ENCODE measurements around the gene ATP6V1D.

The ATP6V1D gene

DNA sequence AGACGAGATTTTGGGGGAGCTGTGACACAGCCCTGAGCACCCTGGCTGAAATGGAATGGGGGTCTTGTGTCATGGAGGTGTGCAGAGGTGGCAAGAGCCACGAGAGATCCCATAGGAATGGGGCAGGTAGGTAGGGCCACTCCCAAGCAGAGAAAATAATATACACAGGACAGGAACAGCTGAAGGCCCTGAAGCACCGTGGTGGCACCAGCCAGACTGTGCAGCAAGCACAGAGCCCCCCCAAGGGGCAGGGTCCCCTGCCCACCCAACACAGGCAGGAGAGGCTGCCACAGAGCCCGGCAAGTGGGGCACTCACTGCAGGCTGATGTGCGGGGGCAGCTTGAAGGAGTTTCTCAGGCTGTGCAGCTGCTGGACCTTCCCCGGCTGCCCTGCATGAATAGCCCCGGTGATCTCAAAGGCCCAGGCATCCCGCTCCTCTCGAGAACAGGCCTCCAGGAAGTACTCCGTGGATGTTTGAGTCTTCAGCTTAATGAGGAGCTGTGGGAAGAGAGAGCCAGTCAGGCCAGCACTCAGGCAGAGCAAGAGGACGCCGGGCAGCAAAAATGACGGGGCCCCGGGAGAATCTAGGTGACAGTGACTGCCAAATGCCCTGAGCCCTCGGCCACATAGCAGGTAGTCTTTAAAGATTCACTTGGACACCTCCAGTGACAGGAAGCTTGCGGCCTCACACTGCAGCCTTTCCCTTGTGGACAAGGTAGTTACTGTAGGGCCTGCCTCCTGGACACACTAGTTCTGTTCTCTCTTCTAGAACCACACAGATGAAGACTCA lies 35.7 kb upstream of the ATP6V1D start:
- H3K4me3 ChIP-seq (ENCODE audit: low read length) = no peak overlapping the region
- no peak for DNase-seq (ENCODE audit: low read depth)
- TF ChIP-seq, protein P1, sequence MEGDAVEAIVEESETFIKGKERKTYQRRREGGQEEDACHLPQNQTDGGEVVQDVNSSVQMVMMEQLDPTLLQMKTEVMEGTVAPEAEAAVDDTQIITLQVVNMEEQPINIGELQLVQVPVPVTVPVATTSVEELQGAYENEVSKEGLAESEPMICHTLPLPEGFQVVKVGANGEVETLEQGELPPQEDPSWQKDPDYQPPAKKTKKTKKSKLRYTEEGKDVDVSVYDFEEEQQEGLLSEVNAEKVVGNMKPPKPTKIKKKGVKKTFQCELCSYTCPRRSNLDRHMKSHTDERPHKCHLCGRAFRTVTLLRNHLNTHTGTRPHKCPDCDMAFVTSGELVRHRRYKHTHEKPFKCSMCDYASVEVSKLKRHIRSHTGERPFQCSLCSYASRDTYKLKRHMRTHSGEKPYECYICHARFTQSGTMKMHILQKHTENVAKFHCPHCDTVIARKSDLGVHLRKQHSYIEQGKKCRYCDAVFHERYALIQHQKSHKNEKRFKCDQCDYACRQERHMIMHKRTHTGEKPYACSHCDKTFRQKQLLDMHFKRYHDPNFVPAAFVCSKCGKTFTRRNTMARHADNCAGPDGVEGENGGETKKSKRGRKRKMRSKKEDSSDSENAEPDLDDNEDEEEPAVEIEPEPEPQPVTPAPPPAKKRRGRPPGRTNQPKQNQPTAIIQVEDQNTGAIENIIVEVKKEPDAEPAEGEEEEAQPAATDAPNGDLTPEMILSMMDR (conservative IDR thresholded peaks at IDR 0.05; ENCODE audit: low read length) = no peak

DNA sequence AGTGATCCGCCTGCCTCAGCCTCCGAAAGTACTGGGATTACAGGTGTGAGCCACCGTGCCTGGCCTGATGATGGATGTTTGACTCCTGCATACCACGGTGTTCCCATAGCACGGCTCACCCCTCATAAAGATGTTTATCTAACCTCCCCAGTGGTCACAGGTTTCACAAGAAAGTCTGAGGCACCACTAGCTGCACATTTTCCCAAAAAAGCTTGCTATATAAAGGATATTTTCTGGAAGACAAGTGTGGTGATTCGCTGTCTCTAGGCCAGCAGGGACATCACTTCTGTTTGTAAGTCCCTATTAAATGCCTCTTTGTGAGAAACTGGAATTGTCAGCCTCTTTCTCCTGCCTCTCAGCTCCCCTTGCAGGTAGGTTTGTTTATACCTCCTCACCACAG lies 34.1 kb upstream of the ATP6V1D start:
- DNase-seq (ENCODE audit: low read depth) = no peak
- TF ChIP-seq, protein P1 (conservative IDR thresholded peaks at IDR 0.05; ENCODE audit: low read length) = no peak
- H3K4me3 ChIP-seq (ENCODE audit: low read length) = no peak overlapping the region

DNA sequence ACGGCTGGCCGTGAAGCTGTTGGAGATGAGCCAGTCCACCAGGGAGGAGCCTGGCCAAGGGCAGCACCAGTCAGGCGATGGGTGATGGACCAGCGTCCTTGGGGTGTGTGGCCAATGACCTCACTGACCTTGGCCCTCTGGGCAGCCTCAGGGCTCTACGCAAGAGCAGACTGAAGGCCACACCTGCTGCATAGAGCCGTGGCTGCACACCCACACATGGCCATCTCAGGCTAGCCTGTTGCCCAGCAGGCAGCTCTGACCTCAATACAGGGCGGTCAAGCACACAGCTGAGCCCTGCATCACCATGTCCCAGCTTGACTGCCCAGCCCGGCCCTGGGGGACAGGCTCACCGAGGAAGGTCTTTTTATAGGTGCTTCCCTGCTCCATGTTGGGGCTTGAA lies 33.2 kb upstream of the ATP6V1D start:
- TF ChIP-seq, protein P1 (conservative IDR thresholded peaks at IDR 0.05; ENCODE audit: low read length) = no peak
- DNase-seq (ENCODE audit: low read depth) = no peak

DNA sequence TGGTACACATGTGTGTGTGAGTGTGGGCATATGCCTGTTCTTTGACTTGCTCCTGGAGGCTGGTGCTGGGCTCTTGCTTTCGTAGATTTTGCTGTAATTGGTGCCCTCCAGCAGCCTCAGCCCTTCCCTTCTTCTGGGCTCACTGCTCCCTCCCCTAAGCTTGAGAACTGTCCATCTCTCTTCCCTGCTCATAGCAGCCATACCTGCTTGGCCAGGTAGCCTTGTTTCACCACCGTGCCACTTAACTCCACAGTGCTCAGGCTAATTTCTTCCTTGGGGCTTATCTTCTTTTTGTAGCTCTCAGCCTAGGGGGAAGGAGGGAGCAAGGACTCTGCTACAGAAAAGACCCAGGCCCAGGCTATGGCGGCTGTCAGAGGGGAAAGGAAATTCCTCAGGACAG lies 32.5 kb upstream of the ATP6V1D start:
- no peak overlapping the region for H3K4me3 ChIP-seq (ENCODE audit: low read length)
- no peak for DNase-seq (ENCODE audit: low read depth)
- TF ChIP-seq, protein P1 (conservative IDR thresholded peaks at IDR 0.05; ENCODE audit: low read length) = no peak

More for the DNA sequence above, 33.2 kb upstream of the ATP6V1D start:
- no peak overlapping the region for H3K4me3 ChIP-seq (ENCODE audit: low read length)

DNA sequence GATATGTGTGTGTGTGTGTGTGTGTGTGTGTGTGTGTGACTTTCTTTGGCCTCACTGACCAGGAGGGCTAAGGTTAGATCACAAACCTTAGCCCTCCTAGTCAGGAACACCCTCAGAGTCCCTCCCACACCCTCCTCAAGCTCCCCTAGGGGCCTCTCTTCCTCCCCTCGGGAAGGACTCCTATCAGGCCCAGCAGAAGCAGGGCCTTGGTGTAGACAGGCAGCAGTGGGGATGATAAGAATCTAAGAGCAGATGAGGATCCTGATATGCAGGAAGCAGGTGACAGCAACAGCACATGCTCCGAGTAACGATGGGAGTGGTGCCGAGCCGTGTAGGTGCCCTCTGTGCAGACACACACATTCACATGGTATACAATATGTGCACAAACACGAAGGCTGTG lies 31.7 kb upstream of the ATP6V1D start:
- no peak for DNase-seq (ENCODE audit: low read depth)
- TF ChIP-seq, protein P1 (conservative IDR thresholded peaks at IDR 0.05; ENCODE audit: low read length) = no peak
- H3K4me3 ChIP-seq (ENCODE audit: low read length) = no peak overlapping the region

DNA sequence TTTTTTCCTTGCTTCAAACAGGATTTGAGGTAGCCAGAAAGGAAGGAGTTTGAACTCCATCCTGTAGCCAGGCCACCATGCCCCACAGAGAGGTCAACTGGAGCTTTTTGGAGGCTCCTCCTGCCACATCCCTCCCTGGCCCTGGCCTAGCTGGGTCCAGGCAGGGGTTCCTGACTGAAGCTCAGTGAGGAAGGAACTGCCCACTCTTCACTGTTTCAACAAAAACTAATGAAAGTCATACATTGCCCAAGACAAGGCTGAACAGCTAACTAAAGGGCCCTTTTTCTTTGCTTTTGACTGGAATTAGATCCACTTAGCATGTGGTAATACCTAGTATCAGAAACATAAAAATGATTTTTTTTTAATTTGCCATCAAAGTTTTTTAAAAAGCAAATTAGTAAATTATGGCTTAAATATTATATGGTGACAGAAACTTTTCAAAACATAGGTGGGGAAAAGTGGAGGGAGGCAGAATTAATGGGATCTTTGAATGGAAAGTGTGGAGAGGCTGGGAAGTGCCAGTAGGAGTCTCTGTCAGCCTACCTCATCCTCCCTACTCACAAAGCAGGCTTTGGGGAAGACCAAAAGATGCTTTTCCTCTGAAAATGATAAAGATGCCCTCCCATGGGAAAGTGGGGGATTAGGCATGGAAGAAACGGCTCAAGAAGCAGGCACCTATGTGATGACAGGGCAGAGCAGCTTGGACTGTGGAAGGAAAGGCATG lies 30.4 kb upstream of the ATP6V1D start:
- DNase-seq (ENCODE audit: low read depth) = no peak
- no peak overlapping the region for H3K4me3 ChIP-seq (ENCODE audit: low read length)
- TF ChIP-seq, protein P1 (conservative IDR thresholded peaks at IDR 0.05; ENCODE audit: low read length) = no peak

DNA sequence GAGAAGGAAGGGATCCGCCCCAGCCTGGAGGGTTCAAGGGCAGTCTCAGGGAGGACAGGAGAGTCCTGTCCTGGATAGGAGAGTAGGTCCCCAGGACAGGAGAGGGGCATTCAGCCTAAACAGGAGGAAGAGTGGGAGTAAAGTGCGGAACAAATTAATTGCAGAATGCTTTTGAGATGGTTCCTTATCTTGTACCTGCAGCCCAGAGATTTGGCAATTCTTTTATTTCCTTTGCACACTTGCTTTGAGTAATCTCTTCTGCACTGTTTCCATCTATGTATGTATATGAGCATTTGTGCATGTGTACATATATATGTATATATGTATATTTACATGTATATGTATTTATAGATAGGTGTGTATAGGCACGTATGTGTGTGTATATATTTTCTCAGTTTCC lies 29.7 kb upstream of the ATP6V1D start:
- no peak for DNase-seq (ENCODE audit: low read depth)
- H3K4me3 ChIP-seq (ENCODE audit: low read length) = no peak overlapping the region
- TF ChIP-seq, protein P1 (conservative IDR thresholded peaks at IDR 0.05; ENCODE audit: low read length) = no peak

Measured in AG10803 (cell line).